NOMO-1 treated with DMSO at 0.1 percent for 48 hours (cell line): ENCODE data around the gene CTNNA2.

Experiments
- DNase-seq: peaks from one replicate; lab custom pipeline; 2025; ENCODE audit not compliant: unreplicated experiment; lab: John Stamatoyannopoulos, UW

CTNNA2 gene

GRCh38 chr2:80515964-80516363 is 1003.1 kb downstream of the CTNNA2 start:
- DNase-seq = no peak

GRCh38 chr2:80517316-80517715 is 1004.5 kb downstream of the CTNNA2 start:
- no peak for DNase-seq

GRCh38 chr2:80519121-80519643 is 1006.3 kb downstream of the CTNNA2 start:
- DNase-seq = no peak

GRCh38 chr2:80519699-80520291 is 1006.9 kb downstream of the CTNNA2 start:
- DNase-seq = no peak

- DNase-seq = peak; percentile 35
These were observed 1012.3 kb downstream of the CTNNA2 start for GRCh38 chr2:80525152-80525551.

GRCh38 chr2:80527119-80527518 is 1014.3 kb downstream of the CTNNA2 start:
- no peak for DNase-seq

GRCh38 chr2:80529466-80530165 is 1016.8 kb downstream of the CTNNA2 start:
- no peak for DNase-seq

- DNase-seq = peak; percentile 88
These were observed 1017.7 kb downstream of the CTNNA2 start for GRCh38 chr2:80530442-80531064.

GRCh38 chr2:80531319-80531718 is 1018.5 kb downstream of the CTNNA2 start:
- no peak for DNase-seq

- DNase-seq = no peak
These were observed 1032.8 kb downstream of the CTNNA2 start for GRCh38 chr2:80545420-80546210.

- DNase-seq = no peak
These were observed 1033.9 kb downstream of the CTNNA2 start for GRCh38 chr2:80546766-80547165.

GRCh38 chr2:80547344-80547743 is 1034.5 kb downstream of the CTNNA2 start:
- peak; percentile 58 for DNase-seq

- DNase-seq = no peak
These were observed 1035.6 kb downstream of the CTNNA2 start for GRCh38 chr2:80548469-80548868.

GRCh38 chr2:80549901-80550300 is 1037.0 kb downstream of the CTNNA2 start:
- no peak for DNase-seq

GRCh38 chr2:80560326-80560725 is 1047.5 kb downstream of the CTNNA2 start:
- DNase-seq = peak; percentile 77

GRCh38 chr2:80568011-80568410 is 1055.2 kb downstream of the CTNNA2 start:
- DNase-seq = no peak

GRCh38 chr2:80573167-80573566 is 1060.3 kb downstream of the CTNNA2 start:
- DNase-seq = no peak

GRCh38 chr2:80573950-80574349 is 1061.1 kb downstream of the CTNNA2 start:
- peak; percentile 81 for DNase-seq

GRCh38 chr2:80579756-80580155 is 1066.9 kb downstream of the CTNNA2 start:
- no peak for DNase-seq

GRCh38 chr2:80591233-80591632 is 1078.4 kb downstream of the CTNNA2 start:
- peak; percentile 5 for DNase-seq

- peak; percentile 37 for DNase-seq
These were observed 1079.3 kb downstream of the CTNNA2 start for GRCh38 chr2:80592106-80592505.
